ENCODE measurements around the gene SMYD1.

- TF ChIP-seq POLR2A (IDR thresholded peaks at IDR 0.05) (no peak), CTCF (IDR thresholded peaks at IDR 0.05) (no peak), EP300 (IDR thresholded peaks at IDR 0.05) (no peak), POLR2AphosphoS5 (IDR thresholded peaks at IDR 0.05) (no peak)
Observed at GRCh38 chr2:88114889-88115288, 47.3 kb downstream of the SMYD1 start.
